Measurements from ENCODE around the gene INSM1. TPM values are rescaled to one million over a fixed set of nuclear protein-coding genes. Genes with fewer than 3 reads are reported as not detected.

INSM1 gene
- total and polyA plus RNA-seq, 8 donors = 0.41 to 2.0 (median 0.69) TPM; not detected in 2

- Histone ChIP-seq H3K27me3 (no peaks in the 10 kb centered on the region), H3K36me3 (peaks cover 0 to 95% of the 10 kb centered on the region in 2 donors), H3K4me1 (peaks cover 0 to 10% of the 10 kb centered on the region in 2 donors), H3K27ac (no peak overlapping the region), H3K4me3 (no peak overlapping the region), H3K9me3 (no peaks in the 10 kb centered on the region)
- intact Hi-C loops (cut with DNase I) = no loop called here
- no peak for ATAC-seq
- no peak for TF ChIP-seq CTCF (IDR thresholded peaks at IDR 0.05)
- DNase-seq = no peak
Measured at GRCh38 chr20:20396794-20397193, 28.9 kb downstream of the INSM1 start.

- Histone ChIP-seq H3K9me3 (no peaks in the 10 kb centered on the region), H3K4me1 (peaks cover 0 to 9% of the 10 kb centered on the region in 2 donors), H3K4me3 (no peak overlapping the region), H3K27ac (no peak overlapping the region), H3K27me3 (no peaks in the 10 kb centered on the region), H3K36me3 (peaks cover 0 to 95% of the 10 kb centered on the region in 2 donors)
- TF ChIP-seq CTCF (IDR thresholded peaks at IDR 0.05) = no peak
- DNase-seq = no peak
- intact Hi-C loops (cut with DNase I) = no loop called here
- no peak for ATAC-seq
Measured at GRCh38 chr20:20398123-20398522, 30.2 kb downstream of the INSM1 start.

GRCh38 chr20:20399531-20400500, 31.9 kb downstream of the INSM1 start:
- no peak for TF ChIP-seq CTCF (IDR thresholded peaks at IDR 0.05)
- intact Hi-C loops (cut with DNase I) = no loop called here
- no peaks in the 10 kb centered on the region for H3K27me3 ChIP-seq
- ATAC-seq (no peak), DNase-seq (no peak)
- no peak overlapping the region for H3K4me3 ChIP-seq
- no peaks in the 10 kb centered on the region for H3K4me1 ChIP-seq
- no peaks in the 10 kb centered on the region for H3K9me3 ChIP-seq
- H3K27ac ChIP-seq = no peak overlapping the region
- peaks cover 0 to 95% of the 10 kb centered on the region in 2 donors for H3K36me3 ChIP-seq

- Histone ChIP-seq H3K4me3 (no peak overlapping the region), H3K4me1 (no peaks in the 10 kb centered on the region), H3K36me3 (peaks cover 0 to 74% of the 10 kb centered on the region in 2 donors), H3K27ac (no peak overlapping the region), H3K27me3 (no peaks in the 10 kb centered on the region), H3K9me3 (no peaks in the 10 kb centered on the region)
- TF ChIP-seq CTCF (IDR thresholded peaks at IDR 0.05) = no peak
- DNase-seq (no peak), ATAC-seq (no peak)
- intact Hi-C loops (cut with DNase I) = no loop called here
Measured at GRCh38 chr20:20401991-20402390, 34.1 kb downstream of the INSM1 start.

DNA sequence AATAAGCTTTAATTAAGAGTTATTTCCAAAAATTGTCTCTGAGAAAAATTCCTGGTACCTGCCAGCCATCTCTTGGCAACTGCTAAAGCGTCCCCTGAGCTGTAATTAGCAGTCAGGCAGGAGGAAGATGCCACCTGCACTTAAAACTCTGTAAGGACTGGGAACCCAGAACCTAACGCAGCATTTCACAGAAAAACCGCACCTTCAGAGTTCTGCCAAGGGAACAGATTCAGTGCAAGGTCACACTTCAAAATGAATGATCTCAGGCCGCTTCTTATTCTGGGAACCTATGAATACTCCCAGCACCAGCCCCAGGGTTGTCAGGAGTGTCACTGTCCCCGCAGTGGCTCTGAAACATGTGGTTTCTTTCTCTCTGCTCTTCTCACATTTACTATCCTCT, 36.7 kb downstream of the INSM1 start:
- no peak overlapping the region for H3K27ac ChIP-seq
- no peak for DNase-seq
- no peaks in the 10 kb centered on the region for H3K27me3 ChIP-seq
- intact Hi-C loops (cut with DNase I) = no loop called here
- no peak overlapping the region for H3K4me3 ChIP-seq
- H3K9me3 ChIP-seq = no peaks in the 10 kb centered on the region
- no peak for TF ChIP-seq CTCF (IDR thresholded peaks at IDR 0.05)
- peaks cover 0 to 66% of the 10 kb centered on the region in 2 donors for H3K36me3 ChIP-seq
- H3K4me1 ChIP-seq = no peaks in the 10 kb centered on the region
- no peak for ATAC-seq
